Measurements from ENCODE around the gene PDGFRB.

- peak; percentile 96 for TF ChIP-seq CTCF (IDR thresholded peaks at IDR 0.05; ENCODE audit: insufficient read depth, low read length, poor library complexity, severe bottlenecking)
- no peak for TF ChIP-seq EZH2phosphoT487 (conservative IDR thresholded peaks at IDR 0.05; ENCODE audit: low read length)
Observed at GRCh38 chr5:150161242-150162141, 5.8 kb upstream of the PDGFRB start.

Measured in SU-DHL-6 (cell line).